Right hindlimb (tissue), 1 donor: ENCODE measurements around the gene PLA2G6.
A peak's percentile ranks its signal among the peaks of the same experiment; 100 is the strongest.
"Not testable (repeated sequence)": the region's sequence is repeated elsewhere in the genome, so short reads cannot be mapped to it uniquely, and the experiment has no call there.

Experiments used
- DNase-seq: peaks from one replicate; pipeline ENCODE4 v3.0.0-alpha.2; 2018

PLA2G6 gene

GRCh38 chr22:38191055-38191454 lies 9.4 kb upstream of the PLA2G6 start:
- DNase-seq: no peak

DNA sequence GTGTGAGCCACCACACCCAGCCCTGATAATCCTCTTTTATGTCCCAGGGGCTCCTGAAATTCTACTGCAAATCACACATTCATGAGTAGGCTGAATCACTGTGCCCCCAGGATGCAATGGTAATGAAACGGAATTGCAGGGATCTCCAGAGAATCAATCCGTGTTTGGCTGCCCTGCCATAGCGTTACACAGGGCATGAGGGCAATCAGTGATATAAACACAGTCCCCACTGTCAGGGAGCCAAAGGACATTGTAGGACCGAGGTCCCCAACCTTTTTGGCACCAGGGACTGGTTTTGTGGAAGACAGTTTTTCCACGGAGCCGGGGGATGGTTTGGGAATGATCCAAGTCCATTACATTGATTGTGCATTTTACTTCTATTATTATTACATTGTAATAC lies 9.0 kb upstream of the PLA2G6 start:
- DNase-seq: no peak

DNA sequence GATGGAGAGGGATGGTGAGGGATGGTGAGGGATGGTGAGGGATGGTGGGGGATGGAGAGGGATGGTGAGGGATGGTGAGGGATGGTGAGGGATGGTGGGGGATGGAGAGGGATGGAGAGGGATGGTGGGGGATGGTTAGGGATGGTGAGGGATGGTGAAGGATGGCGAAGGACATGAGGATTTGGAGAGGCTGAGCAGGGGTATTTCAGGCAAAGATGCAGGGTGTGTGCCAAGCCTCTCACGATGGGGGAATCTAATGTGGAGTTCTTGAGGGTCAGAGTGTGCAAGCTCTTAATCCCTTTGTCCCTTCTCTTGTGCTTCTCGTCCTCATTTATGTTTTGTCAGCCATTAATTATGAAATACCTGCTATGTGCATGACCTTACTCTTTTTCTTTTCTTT lies 7.5 kb upstream of the PLA2G6 start:
- DNase-seq: no peak

- no peak for DNase-seq
Measured at GRCh38 chr22:38187413-38188212, 6.0 kb upstream of the PLA2G6 start.

DNA sequence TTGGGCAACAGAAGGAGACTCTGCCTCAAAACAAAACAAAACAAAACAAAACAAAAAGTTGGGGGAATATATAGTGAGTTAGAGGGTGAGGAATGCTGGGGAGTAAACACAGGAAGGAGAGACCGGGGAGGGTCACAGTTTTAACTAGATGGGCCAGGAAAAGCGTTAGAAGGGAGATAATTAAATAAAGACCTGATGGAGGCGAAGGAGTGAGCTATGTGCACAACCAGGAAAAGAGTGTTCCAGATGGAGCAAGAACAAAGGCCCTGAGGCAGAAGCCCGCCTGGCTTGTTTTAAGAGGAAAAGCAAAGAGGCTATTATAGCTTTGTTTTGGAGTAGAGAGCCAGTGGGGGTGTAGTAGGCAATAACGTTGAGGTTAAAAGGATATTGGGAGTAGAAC lies 4.8 kb upstream of the PLA2G6 start:
- no peak for DNase-seq

DNA sequence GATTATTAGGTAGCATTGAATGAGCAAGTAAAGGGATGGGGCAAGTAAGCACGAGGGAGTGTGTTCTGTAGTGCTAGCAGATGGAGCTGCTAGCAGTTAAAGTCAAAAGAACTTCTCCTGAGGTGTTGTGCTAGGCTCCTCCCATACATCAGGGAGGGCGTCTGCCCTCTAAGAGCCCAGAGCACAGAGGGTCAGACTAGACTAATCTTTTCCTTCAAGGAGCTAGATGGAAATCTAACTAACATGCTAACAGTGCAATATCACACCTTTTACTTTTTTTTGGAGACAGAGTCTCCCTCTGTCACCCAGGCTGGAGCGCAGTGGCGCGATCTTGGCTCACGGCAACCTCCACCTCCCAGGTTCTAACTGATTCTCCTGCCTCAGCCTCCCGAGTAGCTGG lies 3.2 kb upstream of the PLA2G6 start:
- no peak for DNase-seq

DNA sequence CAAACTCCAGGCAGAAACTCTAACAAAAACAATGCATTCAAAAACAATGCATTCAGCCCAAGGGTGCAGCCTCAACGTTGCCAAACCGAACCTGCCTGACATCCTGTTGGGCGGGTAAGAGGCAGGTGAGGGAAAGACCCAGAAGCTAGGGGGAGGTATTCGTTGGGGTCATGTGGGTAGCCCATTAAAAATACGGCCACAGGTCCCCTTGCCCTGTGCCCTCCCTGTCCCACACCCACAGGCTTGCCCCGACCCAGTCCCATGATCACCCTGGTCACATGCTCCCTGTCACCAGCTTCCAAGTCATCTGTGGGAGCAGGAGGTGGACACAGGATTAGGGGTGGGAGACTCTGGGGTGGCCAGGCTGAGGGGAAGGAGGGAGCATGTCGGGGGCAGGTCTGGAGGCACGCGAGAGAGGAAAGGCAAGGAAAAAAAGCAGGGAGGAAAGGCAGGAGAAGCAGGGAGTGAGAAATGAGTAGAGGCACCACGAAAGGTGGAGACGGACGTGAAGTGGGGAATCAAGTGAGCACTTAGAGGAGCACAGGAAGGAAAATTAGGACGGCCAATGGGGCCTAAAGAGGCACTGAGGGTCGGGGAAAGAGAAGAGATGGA lies 683 bp downstream of the PLA2G6 start:
- DNase-seq: no peak

DNA sequence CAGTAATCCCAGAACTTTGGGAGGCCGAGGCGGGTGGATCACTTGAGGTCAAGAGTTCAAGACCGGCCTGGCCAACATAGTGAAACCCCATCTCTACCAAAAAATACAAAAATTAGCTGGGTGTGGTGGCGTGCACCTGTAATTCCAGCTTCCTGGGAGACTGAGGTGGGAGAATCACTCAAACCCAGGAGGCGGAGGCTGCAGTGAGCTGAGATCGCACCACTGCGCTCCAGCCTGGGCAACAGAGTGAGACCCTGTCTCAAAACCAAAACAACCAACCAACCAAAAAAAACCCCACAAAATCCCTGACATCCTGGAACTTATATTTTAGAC lies 3.1 kb downstream of the PLA2G6 start:
- DNase-seq: not testable (repeated sequence)

- DNase-seq: no peak
Measured at GRCh38 chr22:38177926-38178604, 3.6 kb downstream of the PLA2G6 start.

DNA sequence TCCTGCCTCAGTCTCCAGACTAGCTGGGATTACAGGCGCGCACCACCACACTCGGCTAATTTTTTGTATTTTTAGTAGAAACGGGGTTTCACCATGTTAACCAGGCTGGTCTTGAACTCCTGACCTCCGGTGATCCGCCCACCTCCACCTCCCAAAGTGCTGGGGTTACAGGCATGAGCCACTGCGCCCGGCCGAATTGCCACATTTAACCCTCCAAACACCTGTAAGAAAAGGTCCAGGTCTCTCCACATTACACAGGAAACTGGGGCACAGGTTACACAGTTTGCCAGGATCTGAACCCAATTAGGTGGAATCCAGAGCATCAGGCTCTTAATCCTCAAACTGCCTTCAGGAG lies 4.1 kb downstream of the PLA2G6 start:
- not testable (repeated sequence) for DNase-seq

DNA sequence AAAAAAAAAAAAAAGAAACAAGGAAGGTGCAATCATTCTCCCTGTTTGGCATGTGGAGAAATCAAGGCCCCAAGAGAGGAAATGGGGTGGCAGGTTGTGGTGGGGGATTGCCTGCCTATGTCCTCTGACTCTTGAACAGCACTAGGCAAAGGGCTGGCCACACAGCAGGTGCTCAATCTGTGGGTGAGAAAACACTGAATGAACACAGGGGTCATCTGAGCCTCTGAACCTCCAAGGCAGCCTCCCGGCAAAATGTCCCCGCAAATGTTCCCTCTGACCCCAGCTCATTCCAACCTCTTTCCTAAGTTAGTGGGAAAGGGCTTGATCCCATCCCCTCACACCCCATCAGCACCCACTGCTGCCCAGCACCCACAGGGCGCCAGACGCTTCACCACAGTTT lies 4.6 kb downstream of the PLA2G6 start:
- DNase-seq: no peak

- DNase-seq: peak; percentile 80
Measured at GRCh38 chr22:38176170-38176741, 5.4 kb downstream of the PLA2G6 start.

GRCh38 chr22:38175206-38176118 lies 6.2 kb downstream of the PLA2G6 start:
- no peak for DNase-seq

DNA sequence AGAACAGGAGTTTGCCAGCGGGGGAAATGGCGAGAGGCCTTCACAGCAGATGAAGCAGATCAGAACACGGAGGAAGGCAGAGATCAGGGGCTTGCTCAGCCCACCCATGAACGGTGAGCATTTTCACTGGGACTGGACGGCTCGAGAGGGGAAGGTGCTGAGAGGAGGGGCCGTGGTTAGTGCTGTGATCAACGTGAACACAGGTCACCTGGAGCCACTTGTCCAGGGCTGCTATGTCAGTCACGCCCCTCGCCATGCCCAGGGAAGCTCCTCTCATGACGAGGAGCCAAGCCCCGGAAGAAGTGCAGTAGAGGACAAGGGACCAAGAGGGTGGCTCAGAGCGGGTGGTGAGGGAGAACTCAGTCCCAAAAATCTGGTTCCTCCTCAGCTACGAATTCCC lies 7.0 kb downstream of the PLA2G6 start:
- DNase-seq: no peak

DNA sequence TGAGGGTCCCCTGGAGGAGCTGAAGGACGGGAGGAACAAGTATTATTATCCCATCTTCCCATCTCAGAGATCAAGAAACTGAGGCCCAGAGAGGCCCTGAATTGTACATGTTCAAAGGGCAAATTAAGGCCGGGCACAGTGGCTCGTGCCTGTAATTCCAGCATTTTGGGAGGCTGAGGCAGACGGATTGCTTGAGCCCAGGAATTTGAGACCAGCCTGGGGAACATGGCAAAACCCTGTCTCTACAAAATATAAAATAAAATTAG lies 8.1 kb downstream of the PLA2G6 start:
- DNase-seq: no peak

DNA sequence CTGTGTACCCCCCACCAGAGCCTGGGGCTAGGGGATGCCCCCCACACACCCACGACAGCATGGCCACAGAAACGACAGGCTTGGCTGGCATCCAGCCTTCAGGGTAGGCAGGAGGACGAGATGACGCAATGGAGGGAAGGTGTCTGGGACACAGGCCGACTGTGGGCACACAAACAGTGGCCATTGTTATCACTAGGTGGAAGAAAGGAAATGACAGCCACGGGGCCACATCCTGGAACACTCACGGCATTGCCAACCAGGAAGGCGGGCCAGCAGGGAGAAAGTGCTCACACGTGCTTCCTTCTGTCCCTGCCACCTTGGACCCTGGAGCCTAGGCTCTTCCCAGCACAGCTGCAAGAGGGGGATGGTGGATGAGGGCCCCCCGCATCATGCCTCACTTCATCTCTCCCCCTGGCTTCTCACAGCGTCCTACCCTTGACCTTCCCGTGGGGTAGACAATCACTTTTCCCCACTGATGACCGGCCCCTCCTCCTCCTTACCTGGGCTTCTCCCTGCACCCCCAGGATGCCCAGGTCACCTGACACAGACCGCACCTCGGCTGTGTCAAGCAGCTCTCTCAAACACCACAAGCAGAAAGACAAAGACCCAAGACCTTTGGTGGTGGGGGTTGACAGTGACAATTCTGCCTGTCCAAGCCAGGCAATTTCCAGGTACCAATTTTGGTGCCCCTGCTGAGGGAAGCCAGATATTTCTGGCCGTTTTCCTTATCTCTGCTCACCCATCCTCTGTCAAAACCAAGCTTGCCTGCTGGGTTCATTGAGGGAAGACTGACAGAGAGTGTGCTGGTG lies 8.6 kb downstream of the PLA2G6 start:
- DNase-seq: peak; percentile 53

DNA sequence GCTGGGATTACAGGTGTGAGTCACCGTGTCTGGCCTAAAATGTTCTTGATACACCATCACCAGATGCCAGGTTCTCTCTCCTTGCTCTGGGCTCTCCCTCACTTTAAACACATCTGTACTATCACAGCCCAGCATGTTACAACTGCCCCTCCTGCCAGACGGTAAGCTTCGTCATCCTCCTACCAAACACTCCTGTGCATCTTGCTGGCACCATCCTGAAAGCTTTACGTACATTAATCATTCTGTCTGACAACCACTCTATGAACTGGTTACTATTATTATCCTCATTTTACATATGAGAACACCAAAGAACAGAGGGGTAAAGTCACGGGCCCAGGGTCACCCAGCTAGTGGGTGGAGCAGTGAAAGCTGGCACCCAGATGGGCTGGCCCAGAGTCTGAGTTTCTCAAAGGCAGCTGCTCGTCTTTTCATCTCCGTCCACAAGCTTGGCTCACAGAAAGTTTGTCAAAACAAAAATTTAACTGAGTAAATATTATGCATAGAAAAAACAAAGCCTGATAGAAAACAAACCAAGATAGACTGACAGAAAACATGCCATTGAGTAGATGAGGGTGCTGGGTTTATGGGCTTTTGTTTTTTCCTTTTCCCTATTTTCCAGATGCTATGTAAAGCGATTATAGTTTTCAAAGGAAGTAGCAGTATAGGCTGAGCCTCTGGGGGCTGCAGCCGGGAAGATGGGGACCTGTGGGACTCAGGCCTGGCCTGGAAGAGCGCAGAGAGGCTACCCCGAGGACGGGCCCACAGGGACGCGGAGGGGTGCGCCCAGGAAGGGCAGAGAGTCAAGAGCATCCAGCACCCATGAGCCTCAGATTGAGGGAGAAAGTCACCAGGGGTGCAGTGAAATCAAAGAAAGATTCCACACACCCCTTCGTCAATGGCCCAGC lies 9.5 kb downstream of the PLA2G6 start:
- DNase-seq: no peak

- no peak for DNase-seq
Measured at GRCh38 chr22:38170469-38170868, 11.2 kb downstream of the PLA2G6 start.

GRCh38 chr22:38169116-38169515 lies 12.5 kb downstream of the PLA2G6 start:
- DNase-seq: no peak

DNA sequence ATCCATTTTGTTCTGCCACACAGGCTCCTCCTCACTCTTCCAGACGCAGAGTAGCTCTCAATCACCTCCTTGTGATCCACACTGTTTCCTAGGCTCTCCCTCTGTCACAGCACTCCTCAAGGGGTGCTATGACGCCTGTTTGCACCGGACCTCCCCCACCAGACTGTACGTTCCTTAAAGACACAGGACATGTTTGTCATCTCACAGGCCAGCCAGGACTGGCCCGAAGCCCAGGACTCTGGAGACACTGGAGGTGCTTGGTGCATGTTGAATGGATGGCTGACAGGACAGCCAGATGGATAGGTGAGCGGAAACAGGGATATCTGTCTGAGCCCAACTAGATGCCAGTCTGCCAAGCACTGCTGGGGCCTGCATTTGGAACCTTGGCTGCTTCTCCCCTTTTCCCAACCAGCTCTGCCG lies 13.6 kb downstream of the PLA2G6 start:
- DNase-seq: no peak

GRCh38 chr22:38165922-38166593 lies 15.6 kb downstream of the PLA2G6 start:
- DNase-seq: no peak
